Camera-type eye (tissue), 1 donor: ENCODE measurements around the gene LUZP1. TPM values are rescaled to one million over a fixed set of nuclear protein-coding genes. Genes with fewer than 3 reads are reported as not detected.

Experiments used
- total RNA-seq: library from RNA; depleted of rRNA; stranded (reverse); fragments of >200 nt; gene quantifications from one replicate; pipeline ENCODE4 v1.2.3, GENCODE V29; 2014

LUZP1 gene
- total RNA-seq, result 26.1 TPM

DNA sequence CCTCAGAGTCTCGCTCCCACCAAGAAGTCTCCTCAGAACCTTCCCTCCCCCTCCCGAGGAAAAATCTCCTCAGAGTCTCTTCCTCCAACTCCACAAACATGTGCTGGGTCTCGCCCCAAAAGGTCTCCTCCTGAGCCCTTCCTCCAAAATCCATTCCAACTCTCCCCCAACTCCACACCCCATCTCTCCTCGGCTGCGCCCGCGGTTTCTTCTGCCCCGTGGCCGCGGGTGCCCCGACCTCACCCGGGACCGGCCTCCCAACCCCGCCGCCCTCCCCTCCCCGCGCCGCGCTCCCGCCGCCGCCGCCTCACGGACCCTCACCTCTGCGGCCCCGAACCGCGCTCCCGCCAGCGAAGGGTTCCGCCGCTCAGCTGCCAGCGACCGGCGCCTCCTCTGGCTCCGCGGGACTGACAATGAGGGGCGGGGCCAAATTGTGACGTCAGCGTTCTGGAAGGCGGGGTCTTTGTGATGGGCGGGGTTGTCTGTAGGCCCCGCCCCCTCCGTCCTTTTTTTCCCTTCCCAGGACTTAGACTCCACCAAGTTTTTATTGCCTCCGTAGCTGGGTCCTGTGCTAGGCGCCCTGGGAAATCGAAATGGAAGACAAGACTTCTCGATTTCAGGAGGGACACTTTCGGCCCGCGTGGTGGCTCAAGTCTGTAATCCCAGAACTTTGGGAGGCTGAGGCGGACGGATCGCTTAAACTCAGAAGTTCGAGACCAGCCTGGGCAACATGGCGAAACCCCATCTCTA is at the start of gene LUZP1:
TSS of gene LUZP1 (minus strand) at position 412 of the 750 bp plus-strand sequence.

DNA sequence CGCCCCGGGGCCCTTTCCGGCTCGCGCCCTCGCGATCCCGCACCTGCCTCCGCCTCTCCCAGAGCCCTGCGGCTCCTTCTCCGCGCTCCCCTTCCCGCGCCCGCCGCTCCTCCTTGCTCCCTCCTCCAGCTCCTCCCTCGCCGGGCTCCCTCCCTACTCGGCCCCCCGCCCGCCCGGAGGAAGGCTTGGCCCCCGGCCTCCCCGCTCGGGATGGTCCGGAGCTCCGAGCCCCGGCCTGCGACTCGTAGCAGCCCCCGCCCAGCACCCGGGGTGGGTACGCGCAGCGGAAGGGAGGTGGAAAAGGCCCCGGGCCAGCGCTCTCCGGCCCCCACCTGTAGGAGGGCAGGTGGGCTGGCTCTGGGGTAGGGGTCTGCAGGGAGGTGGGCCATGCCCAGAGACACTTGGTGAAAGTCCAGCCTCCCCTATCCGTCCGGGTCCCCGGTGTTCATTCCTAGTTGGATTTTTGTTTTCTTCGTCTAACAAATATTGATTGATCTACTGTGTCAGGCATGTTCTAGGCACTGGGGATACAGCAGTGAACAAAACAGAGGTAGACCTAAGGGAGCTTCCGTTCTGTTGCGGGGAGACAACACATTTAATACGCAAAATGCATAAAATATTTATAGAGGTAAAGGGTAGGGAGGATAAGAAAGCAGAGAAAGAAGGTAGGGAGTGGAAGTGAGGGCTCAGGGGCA is 48.9 kb upstream of the LUZP1 start, which contains the start of gene HTR1D:
TSS of gene HTR1D (minus strand) at position 82 of the 695 bp plus-strand sequence. CDS start 23,283 bp downstream, outside the sequence.

Other genes with a start within 250 kb of the LUZP1 start
- 19.6 TPM for gene LACTBL1, start 196.0 kb downstream of the LUZP1 start, total RNA-seq
- not detected for gene TEX46, start 153.0 kb downstream of the LUZP1 start, total RNA-seq
- 158 TPM for gene KDM1A, start 149.4 kb downstream of the LUZP1 start, total RNA-seq
- gene HTR1D, start 48.6 kb upstream of the LUZP1 start, total RNA-seq, result not detected
- 200 TPM for gene HNRNPR, start 175.4 kb upstream of the LUZP1 start, total RNA-seq
- 40.3 TPM for gene ZNF436, start 201.0 kb upstream of the LUZP1 start, total RNA-seq